Memory B cell (primary cell): ENCODE data around the gene CNTNAP2.
"Not testable (repeated sequence)": the region's sequence is repeated elsewhere in the genome, so short reads cannot be mapped to it uniquely, and the experiment has no call there.

ENCODE experiments used
- ATAC-seq: fragments of 150-1000 bp; cut with Tn5 transposase; 2 replicates; pipeline ENCODE4 v1.10.0; 2021; ENCODE audit warnings: low read depth, mild to moderate bottlenecking, moderate library complexity
- DNase-seq, 2 donors: peaks; one replicate each; pipeline ENCODE4 v3.0.0; 2022; ENCODE audit warnings: low spot score in 2 of 2
- H3K27ac Mint-ChIP-seq: one replicate; pipeline ENCODE4 v1.8.0; 2022; ENCODE audit warnings: mild to moderate bottlenecking, moderate library complexity, mixed read lengths
- H3K27me3 Mint-ChIP-seq: one replicate; pipeline ENCODE4 v1.8.0; 2022; ENCODE audit warnings: mixed read lengths
- H3K36me3 Mint-ChIP-seq: one replicate; pipeline ENCODE4 v1.8.0; 2022; ENCODE audit warnings: mild to moderate bottlenecking, mixed read lengths
- H3K4me1 Mint-ChIP-seq: one replicate; pipeline ENCODE4 v1.8.0; 2022; ENCODE audit warnings: mixed read lengths
- H3K4me3 Mint-ChIP-seq: one replicate; pipeline ENCODE4 v1.8.0; 2022; ENCODE audit warnings: mild to moderate bottlenecking, moderate library complexity, mixed read lengths
- H3K9me3 Mint-ChIP-seq: one replicate; pipeline ENCODE4 v1.8.0; 2022; ENCODE audit warnings: mixed read lengths

CNTNAP2 gene

DNA sequence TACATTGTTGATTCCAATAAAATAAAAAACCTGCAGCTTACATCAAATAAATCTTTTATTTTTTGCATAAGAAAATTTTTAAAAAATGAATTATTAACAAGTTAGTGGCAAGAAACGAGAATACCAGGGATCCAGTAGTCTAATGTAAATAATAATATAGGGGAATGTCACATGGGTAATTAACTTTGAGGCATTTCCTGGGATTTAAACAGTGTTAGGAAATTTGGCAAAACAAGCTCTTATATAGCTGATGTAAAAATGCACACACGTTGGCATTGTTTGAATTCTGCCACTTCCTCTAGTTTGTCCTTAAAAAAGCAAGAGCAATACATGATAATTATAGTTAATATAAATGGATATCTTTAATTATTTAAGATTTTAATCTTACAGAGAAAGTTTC is 768.6 kb downstream of the CNTNAP2 start:
- H3K36me3 Mint-ChIP-seq, result no peaks in the 10 kb centered on the region
- no peak for DNase-seq
- no peak for ATAC-seq
- no peak overlapping the region for H3K4me3 Mint-ChIP-seq
- no peak overlapping the region for H3K27ac Mint-ChIP-seq
- H3K27me3 Mint-ChIP-seq, result no peaks in the 10 kb centered on the region
- H3K9me3 Mint-ChIP-seq, result peaks cover 3% of the 10 kb centered on the region
- H3K4me1 Mint-ChIP-seq, result no peaks in the 10 kb centered on the region

- Mint-ChIP-seq H3K27me3 (no peaks in the 10 kb centered on the region), H3K4me1 (no peaks in the 10 kb centered on the region), H3K27ac (no peak overlapping the region), H3K9me3 (no peaks in the 10 kb centered on the region), H3K4me3 (no peak overlapping the region), H3K36me3 (no peaks in the 10 kb centered on the region)
- ATAC-seq, result no peak
- no peak for DNase-seq
These were observed 773.4 kb downstream of the CNTNAP2 start for GRCh38 chr7:146889806-146890555.

DNA sequence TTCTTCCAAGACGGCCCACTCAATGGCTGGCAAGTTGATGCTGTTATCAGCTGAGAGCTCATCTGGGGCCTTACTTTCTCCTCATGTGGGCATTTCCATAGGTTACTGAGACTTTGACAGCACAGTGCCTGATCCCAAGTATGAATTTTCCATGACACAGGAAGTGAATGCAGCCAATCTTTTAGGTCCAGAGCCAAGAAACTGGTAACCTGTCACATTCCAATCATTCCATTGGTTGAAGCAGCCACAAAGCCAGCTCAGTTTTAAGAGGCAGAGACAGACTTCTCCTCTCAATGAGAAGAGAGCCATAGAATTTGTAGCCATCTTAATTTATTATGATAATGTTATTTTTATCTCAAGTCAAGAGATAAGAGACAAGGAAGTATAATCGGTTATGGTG is 775.5 kb downstream of the CNTNAP2 start:
- Mint-ChIP-seq H3K27me3 (no peaks in the 10 kb centered on the region), H3K9me3 (peaks cover 3% of the 10 kb centered on the region), H3K27ac (no peak overlapping the region), H3K4me1 (no peaks in the 10 kb centered on the region), H3K4me3 (no peak overlapping the region), H3K36me3 (no peaks in the 10 kb centered on the region)
- ATAC-seq (no peak), DNase-seq (no peak)

DNA sequence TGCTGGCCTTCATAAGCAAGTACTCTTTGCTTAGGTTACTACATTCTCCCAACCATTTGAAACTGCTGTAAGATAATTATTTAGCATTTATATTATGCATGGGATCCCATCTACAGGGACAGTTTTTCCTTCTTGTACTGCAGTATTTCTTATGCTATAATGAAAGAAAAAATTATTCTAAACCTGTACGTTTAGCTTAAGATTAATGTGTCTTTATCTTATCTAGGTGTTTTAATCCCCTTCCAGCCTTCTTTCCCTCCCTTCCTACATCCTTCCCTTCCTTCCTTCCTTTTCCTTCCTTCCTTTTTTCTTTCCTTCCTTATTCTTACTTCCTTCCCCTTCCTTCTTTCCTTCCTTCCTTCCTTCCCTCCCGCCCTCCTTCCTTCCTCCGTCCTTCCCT is 778.3 kb downstream of the CNTNAP2 start:
- no peak for ATAC-seq
- H3K36me3 Mint-ChIP-seq, result no peaks in the 10 kb centered on the region
- no peaks in the 10 kb centered on the region for H3K4me1 Mint-ChIP-seq
- H3K27ac Mint-ChIP-seq, result no peak overlapping the region
- no peak for DNase-seq
- no peaks in the 10 kb centered on the region for H3K27me3 Mint-ChIP-seq
- H3K9me3 Mint-ChIP-seq, result peaks cover 3% of the 10 kb centered on the region
- no peak overlapping the region for H3K4me3 Mint-ChIP-seq

- Mint-ChIP-seq H3K27ac (no peak overlapping the region), H3K4me3 (no peak overlapping the region), H3K36me3 (no peaks in the 10 kb centered on the region), H3K9me3 (no peaks in the 10 kb centered on the region), H3K4me1 (no peaks in the 10 kb centered on the region), H3K27me3 (no peaks in the 10 kb centered on the region)
- ATAC-seq (no peak), DNase-seq (no peak)
These were observed 785.7 kb downstream of the CNTNAP2 start for GRCh38 chr7:146902266-146902665.

DNA sequence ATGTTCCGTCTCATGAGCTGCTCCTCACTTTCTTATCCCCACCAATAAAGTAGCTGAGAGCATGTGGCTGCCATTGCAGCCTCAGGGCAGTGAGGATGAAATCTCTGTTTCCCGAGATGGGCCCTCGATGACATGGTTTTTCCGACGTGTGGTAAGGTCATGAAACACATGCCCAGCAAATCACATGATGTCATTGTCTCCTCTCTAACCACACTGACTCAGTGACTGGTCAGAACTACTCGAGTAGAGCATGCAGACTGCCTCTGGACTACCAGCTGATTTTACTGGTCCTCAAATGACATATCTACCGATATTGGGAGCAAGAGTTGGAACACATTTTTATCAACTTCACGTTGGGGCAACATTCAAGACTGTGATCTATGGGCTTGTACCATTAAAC is 786.1 kb downstream of the CNTNAP2 start:
- Mint-ChIP-seq H3K27me3 (no peaks in the 10 kb centered on the region), H3K27ac (no peak overlapping the region), H3K4me3 (no peak overlapping the region), H3K9me3 (no peaks in the 10 kb centered on the region), H3K4me1 (no peaks in the 10 kb centered on the region), H3K36me3 (no peaks in the 10 kb centered on the region)
- no peak for DNase-seq
- ATAC-seq, result no peak

DNA sequence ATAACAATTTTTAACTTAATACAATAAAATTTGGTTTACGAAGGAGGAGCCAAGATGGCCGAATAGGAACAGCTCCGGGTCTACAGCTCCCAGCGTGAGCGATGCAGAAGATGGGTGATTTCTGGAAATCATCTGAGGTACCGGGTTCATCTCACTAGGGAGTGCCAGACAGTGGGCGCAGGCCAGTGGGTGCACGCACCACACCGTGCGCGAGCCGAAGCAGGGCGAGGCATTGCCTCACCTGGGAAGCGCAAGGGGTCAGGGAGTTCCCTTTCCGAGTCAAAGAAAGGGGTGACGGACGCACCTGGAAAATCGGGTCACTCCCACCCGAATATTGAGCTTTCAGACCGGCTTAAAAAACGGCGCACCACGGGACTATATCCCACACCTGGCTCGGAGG is 789.1 kb downstream of the CNTNAP2 start:
- not testable (repeated sequence) for H3K9me3 Mint-ChIP-seq, ATAC-seq, DNase-seq, H3K4me3 Mint-ChIP-seq, H3K27me3 Mint-ChIP-seq, H3K4me1 Mint-ChIP-seq, H3K36me3 Mint-ChIP-seq, H3K27ac Mint-ChIP-seq

DNA sequence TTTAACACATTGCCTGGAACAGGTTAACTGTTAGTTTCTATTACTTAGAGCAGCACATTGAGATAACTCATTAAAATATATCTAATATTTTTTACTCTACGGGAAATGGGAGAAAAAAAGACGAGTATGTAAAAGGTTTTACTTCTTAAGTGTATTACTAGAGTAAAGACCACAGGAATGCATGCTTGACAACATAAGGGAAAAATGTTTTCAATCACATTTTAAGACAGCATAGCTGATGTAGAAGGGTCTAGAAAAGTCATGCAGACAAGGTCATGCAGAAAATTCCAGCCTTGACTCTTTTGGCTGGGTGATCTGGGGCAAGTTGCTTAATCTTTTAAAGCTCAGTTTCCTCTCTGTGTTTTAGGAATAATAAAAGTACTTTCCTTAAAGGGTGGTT is 806.2 kb downstream of the CNTNAP2 start:
- Mint-ChIP-seq H3K4me1 (no peaks in the 10 kb centered on the region), H3K27ac (no peak overlapping the region), H3K9me3 (peaks cover 7% of the 10 kb centered on the region), H3K27me3 (no peaks in the 10 kb centered on the region), H3K4me3 (no peak overlapping the region), H3K36me3 (no peaks in the 10 kb centered on the region)
- no peak for DNase-seq
- ATAC-seq, result no peak

GRCh38 chr7:146926841-146927240 is 810.2 kb downstream of the CNTNAP2 start:
- DNase-seq (no peak), ATAC-seq (no peak)
- Mint-ChIP-seq H3K27ac (no peak overlapping the region), H3K4me1 (no peaks in the 10 kb centered on the region), H3K36me3 (no peaks in the 10 kb centered on the region), H3K4me3 (no peak overlapping the region), H3K27me3 (no peaks in the 10 kb centered on the region), H3K9me3 (peaks cover 2% of the 10 kb centered on the region)

GRCh38 chr7:146937836-146938235 is 821.2 kb downstream of the CNTNAP2 start:
- no peaks in the 10 kb centered on the region for H3K4me1 Mint-ChIP-seq
- DNase-seq, result no peak
- no peak overlapping the region for H3K4me3 Mint-ChIP-seq
- H3K9me3 Mint-ChIP-seq, result peaks cover 10% of the 10 kb centered on the region
- no peak overlapping the region for H3K27ac Mint-ChIP-seq
- no peaks in the 10 kb centered on the region for H3K27me3 Mint-ChIP-seq
- no peak for ATAC-seq
- no peaks in the 10 kb centered on the region for H3K36me3 Mint-ChIP-seq

DNA sequence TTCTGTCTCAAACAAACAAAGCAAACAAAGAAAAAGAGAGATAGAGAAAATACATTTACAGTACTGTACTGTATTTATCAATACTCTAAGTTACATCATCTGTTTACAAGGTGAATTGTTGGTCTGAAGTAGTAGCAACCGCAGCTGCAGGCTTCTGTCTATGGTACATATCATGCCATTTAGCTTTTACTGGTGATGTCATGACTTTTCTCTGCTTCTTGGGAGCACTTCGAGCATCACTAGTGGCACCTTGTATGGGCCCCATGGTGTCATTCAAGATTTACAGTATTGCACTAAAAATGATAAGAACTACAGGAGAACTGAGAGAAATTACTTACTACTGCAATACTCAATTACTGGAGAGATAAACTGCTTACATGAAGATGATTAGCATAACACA is 826.9 kb downstream of the CNTNAP2 start:
- no peak for ATAC-seq
- H3K4me3 Mint-ChIP-seq, result no peak overlapping the region
- H3K36me3 Mint-ChIP-seq, result no peaks in the 10 kb centered on the region
- no peak overlapping the region for H3K27ac Mint-ChIP-seq
- peaks cover 11% of the 10 kb centered on the region for H3K9me3 Mint-ChIP-seq
- DNase-seq, result no peak
- no peaks in the 10 kb centered on the region for H3K27me3 Mint-ChIP-seq
- no peaks in the 10 kb centered on the region for H3K4me1 Mint-ChIP-seq

GRCh38 chr7:146948703-146949102 is 832.1 kb downstream of the CNTNAP2 start:
- no peak for DNase-seq
- Mint-ChIP-seq H3K4me3 (no peak overlapping the region), H3K36me3 (no peaks in the 10 kb centered on the region), H3K9me3 (peaks cover 4% of the 10 kb centered on the region), H3K4me1 (no peaks in the 10 kb centered on the region), H3K27me3 (no peaks in the 10 kb centered on the region), H3K27ac (no peak overlapping the region)
- ATAC-seq, result no peak

- H3K9me3 Mint-ChIP-seq, result peaks cover 3% of the 10 kb centered on the region
- no peaks in the 10 kb centered on the region for H3K36me3 Mint-ChIP-seq
- ATAC-seq (no peak), DNase-seq (no peak)
- H3K4me1 Mint-ChIP-seq, result no peaks in the 10 kb centered on the region
- no peak overlapping the region for H3K4me3 Mint-ChIP-seq
- H3K27ac Mint-ChIP-seq, result no peak overlapping the region
- no peaks in the 10 kb centered on the region for H3K27me3 Mint-ChIP-seq
These were observed 839.7 kb downstream of the CNTNAP2 start for GRCh38 chr7:146956321-146956720.

DNA sequence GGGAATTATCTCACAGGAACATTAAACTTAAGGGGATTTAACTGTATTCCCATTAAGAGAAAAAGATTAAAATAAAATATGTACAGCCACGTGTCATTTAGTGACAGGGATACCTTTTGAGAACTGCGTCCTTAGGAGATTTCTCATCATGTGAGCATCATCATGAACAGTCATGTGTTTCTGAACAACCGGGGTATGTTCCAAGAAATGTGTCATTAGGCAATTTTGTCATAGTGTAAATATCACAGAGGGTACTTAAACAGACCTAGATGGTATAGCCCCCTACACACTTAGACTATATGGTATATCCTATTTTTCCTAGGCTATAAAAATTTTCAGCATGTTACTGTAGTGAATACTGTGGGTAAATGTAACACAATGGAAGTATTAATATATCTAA is 840.3 kb downstream of the CNTNAP2 start:
- no peak overlapping the region for H3K27ac Mint-ChIP-seq
- DNase-seq (no peak), ATAC-seq (no peak)
- no peaks in the 10 kb centered on the region for H3K4me1 Mint-ChIP-seq
- H3K4me3 Mint-ChIP-seq, result no peak overlapping the region
- H3K27me3 Mint-ChIP-seq, result no peaks in the 10 kb centered on the region
- H3K9me3 Mint-ChIP-seq, result peaks cover 3% of the 10 kb centered on the region
- no peaks in the 10 kb centered on the region for H3K36me3 Mint-ChIP-seq

DNA sequence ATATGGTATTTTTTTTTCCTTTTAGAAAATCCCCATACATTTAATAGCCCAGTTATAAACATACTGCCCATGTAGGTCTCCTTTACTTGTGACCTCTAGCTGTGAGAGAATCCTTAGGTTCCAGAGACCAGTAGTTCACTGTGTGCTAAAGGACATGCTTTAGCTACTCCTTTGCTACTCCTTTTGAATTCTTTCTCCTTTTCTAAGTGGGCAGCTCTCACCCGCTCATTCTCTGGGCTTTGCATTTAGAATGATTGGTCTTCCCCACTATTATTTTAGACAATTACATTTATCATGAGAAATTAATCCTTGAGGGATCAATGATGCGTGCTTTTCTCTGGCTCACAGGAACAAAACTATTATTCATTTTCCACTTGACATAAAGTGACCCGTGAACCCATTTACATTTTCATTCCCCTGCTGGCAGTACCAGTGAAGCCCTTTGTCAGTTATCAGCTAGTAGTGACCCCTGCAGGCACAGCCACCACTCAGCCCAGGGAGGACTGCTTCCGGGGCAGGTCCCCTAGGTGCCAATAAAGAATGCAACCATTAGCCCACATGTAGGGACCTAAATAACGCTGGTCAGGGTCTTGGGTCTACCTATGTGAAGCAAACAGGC is 844.3 kb downstream of the CNTNAP2 start:
- H3K9me3 Mint-ChIP-seq, result peaks cover 3% of the 10 kb centered on the region
- H3K27ac Mint-ChIP-seq, result no peak overlapping the region
- no peak for ATAC-seq
- H3K36me3 Mint-ChIP-seq, result no peaks in the 10 kb centered on the region
- H3K4me3 Mint-ChIP-seq, result no peak overlapping the region
- H3K4me1 Mint-ChIP-seq, result no peaks in the 10 kb centered on the region
- DNase-seq, result no peak
- no peaks in the 10 kb centered on the region for H3K27me3 Mint-ChIP-seq
